Activated CD4-positive, alpha-beta T cell treated with anti-CD3 and anti-CD28 coated beads, Interleukin-2, amount 50 U/mL, for 48 hours (primary cell): ENCODE measurements around the gene PSMD6.

Experiments used
- DNase-seq, 2 experiments: peaks; one replicate each; pipeline ENCODE4 v3.0.0-alpha.2; 2020

PSMD6 gene

GRCh38 chr3:63976161-63976871, 47.0 kb downstream of the PSMD6 start:
- no peak for DNase-seq

GRCh38 chr3:63975723-63976122, 47.6 kb downstream of the PSMD6 start:
- no peak for DNase-seq

- DNase-seq = no peak
Measured at GRCh38 chr3:63974451-63974850, 48.8 kb downstream of the PSMD6 start.

GRCh38 chr3:63973406-63973805, 49.9 kb downstream of the PSMD6 start:
- DNase-seq = no peak

- DNase-seq = no peak
Measured at GRCh38 chr3:63972987-63973386, 50.3 kb downstream of the PSMD6 start.

GRCh38 chr3:63972196-63972595, 51.1 kb downstream of the PSMD6 start:
- DNase-seq = no peak

GRCh38 chr3:63970631-63971475, 52.4 kb downstream of the PSMD6 start:
- no peak for DNase-seq

GRCh38 chr3:63969876-63970275, 53.4 kb downstream of the PSMD6 start:
- DNase-seq = no peak

- no peak for DNase-seq
Measured at GRCh38 chr3:63968612-63969350, 54.5 kb downstream of the PSMD6 start.

- no peak for DNase-seq
Measured at GRCh38 chr3:63967675-63968611, 55.4 kb downstream of the PSMD6 start.

- no peak for DNase-seq
Measured at GRCh38 chr3:63966871-63967270, 56.4 kb downstream of the PSMD6 start.

- no peak for DNase-seq
Measured at GRCh38 chr3:63966007-63966406, 57.3 kb downstream of the PSMD6 start.

- DNase-seq = no peak
Measured at GRCh38 chr3:63964681-63965485, 58.4 kb downstream of the PSMD6 start.

GRCh38 chr3:63963496-63963895, 59.8 kb downstream of the PSMD6 start:
- no peak for DNase-seq

GRCh38 chr3:63961891-63962290, 61.4 kb downstream of the PSMD6 start:
- no peak for DNase-seq
